ENCODE measurements around the gene RBP5.

The RBP5 gene

DNA sequence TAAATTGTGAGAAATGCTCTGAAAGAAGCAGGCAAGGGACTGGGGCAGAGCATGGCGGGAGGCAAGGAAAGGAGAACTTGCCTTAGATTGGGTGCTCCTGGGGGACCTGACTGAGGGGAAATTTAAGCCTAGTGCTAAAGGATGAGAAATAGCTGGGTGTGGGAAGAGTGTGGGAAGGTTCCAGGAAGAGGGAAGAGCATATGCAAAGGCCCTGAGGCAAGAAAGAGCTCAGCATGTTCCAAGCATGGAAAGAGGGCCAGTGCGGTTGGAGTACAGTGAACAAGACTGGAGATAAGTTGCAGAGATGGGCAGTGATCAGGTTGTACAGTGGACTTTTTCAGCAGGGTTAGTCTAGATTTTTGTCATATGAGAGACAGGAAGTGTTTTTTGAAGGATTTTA lies 10.5 kb upstream of the RBP5 start:
- no peak for TF ChIP-seq GATA2 (IDR thresholded peaks at IDR 0.05; ENCODE audit: low read depth, low read length)

DNA sequence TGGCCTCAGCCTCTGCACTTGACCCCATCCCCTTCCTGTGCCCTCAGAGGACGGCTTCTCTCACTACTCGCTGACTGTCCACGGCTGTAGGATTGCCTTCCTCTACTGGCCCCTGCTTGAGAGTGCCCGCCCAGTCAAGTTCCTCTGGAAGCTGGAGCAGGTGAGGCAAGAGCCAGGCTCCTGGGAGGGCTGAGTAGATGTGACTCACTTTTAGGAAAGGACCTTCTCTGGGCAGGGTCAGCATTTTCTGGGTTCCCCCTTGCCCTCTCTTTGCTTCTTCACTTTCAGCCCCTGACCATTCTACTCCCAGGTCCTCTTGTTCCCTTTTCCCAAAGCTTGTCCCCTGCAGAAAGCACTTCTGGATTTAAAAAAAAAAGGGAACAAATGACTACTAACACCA lies 9.2 kb upstream of the RBP5 start:
- TF ChIP-seq GATA2 (IDR thresholded peaks at IDR 0.05; ENCODE audit: low read depth, low read length) (no peak), GATA3 (IDR thresholded peaks at IDR 0.05; ENCODE audit: low read depth, low read length) (no peak)

DNA sequence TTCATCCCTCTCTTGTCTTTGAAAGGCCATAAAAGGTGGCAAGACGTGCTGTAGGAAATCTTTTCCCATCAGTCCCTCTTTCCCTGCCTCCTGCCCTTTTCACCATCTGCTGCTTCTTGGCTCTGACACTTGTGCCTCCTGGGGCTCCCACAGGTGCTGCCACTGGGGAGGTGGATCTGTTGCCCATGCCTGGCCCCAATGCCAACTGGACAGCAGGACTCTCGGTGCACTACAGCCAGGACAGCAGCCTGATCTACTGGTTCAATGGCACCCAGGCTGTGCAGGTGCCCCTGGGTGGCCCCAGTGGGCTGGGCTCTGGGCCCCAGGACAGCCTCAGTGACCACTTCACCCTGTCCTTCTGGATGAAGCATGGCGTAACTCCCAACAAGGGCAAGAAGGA lies 8.0 kb upstream of the RBP5 start:
- TF ChIP-seq GATA3 (IDR thresholded peaks at IDR 0.05; ENCODE audit: low read depth, low read length) (no peak), GATA2 (IDR thresholded peaks at IDR 0.05; ENCODE audit: low read depth, low read length) (no peak)

GRCh38 chr12:7136071-7136470 lies 7.4 kb upstream of the RBP5 start:
- no peak for TF ChIP-seq GATA3 (IDR thresholded peaks at IDR 0.05; ENCODE audit: low read depth, low read length)

- TF ChIP-seq GATA2 (IDR thresholded peaks at IDR 0.05; ENCODE audit: low read depth, low read length) = no peak
- TF ChIP-seq GATA3 (IDR thresholded peaks at IDR 0.05; ENCODE audit: low read depth, low read length) = no peak
Observed at GRCh38 chr12:7134396-7135166, 5.9 kb upstream of the RBP5 start.

GRCh38 chr12:7131502-7131866 lies 2.8 kb upstream of the RBP5 start:
- no peak for TF ChIP-seq GATA3 (IDR thresholded peaks at IDR 0.05; ENCODE audit: low read depth, low read length)
- no peak for TF ChIP-seq GATA2 (IDR thresholded peaks at IDR 0.05; ENCODE audit: low read depth, low read length)

GRCh38 chr12:7130701-7131501 lies 2.2 kb upstream of the RBP5 start:
- no peak for TF ChIP-seq GATA3 (IDR thresholded peaks at IDR 0.05; ENCODE audit: low read depth, low read length)
- TF ChIP-seq GATA2 (IDR thresholded peaks at IDR 0.05; ENCODE audit: low read depth, low read length) = no peak

DNA sequence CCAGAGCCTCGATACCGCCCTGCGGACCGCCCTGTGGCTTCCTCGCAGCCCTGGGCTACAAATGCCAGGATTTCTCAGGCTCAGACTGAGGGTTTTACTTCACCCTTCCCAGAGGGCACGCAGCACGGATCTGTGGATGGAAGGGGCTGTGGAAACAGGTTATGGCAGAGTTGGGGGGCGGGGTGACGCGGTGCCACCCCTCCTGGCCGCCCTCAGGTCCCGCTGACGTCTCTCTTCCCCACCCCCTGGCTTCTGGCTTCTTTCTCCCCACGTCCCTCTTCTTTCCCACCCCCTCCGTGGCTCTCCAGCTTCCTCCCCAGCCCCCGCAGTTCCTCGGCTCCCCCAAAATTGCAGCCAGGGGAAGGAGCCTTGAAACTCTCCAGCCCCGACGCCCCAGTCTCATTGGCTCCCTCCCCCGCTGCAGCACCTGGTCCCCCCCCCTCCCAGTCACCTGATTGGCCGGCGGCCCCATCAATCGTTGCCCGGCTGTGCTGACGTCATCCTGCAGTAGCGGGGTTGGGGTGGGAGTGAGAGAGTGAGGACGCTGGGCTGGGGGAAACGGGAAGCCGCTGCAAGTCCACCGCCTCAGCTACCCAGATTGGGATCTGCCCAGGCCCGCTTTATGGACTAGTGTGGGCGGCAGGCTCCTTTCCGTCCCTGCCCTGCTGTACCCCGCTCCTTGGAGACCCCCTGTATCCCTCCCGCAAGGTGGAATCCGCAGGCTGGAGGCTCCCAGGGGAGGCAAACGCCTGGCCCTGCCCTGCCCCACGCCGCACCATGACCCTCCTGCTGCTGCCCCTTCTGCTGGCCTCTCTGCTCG lies 1.4 kb upstream of the RBP5 start, which contains the start of gene CLSTN3:
CLSTN3 (plus strand) TSS at position 500 of the 820 bp plus-strand sequence; CDS start at position 778, 278 bp downstream.
- TF ChIP-seq GATA3 (IDR thresholded peaks at IDR 0.05; ENCODE audit: low read depth, low read length) = no peak
- peak; percentile 41; the same call in 1 of the 2 replicates for TF ChIP-seq GATA2 (IDR thresholded peaks at IDR 0.05; ENCODE audit: low read depth, low read length)

DNA sequence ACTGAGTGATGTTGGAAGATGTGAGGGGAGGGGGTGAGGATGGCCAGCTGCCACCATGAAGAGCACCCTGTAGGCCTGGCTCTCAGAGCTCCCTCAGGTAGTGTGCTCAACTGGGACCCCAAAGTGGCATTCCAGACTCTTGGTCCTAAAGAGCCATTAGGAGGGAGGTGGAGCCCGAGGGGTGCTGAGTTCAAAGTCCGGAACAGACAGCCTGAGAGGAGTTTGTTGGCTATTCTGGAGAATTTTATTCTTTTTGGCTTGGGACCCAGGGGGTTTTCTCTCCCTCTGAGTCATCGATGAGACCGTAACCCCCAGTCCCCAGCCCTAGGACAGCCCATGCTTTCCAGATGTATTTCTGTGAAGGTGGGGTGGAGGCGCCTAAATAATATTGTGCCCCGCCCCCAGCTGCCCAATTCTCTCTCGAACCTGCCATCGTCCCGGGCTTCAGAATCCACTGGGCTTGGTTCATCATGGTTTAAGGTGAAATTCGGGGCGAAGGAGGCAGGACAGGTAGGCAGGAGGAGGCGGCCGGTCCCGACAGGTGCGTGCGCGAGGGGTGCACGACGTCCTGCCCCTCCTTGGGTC lies 690 bp upstream of the RBP5 start:
- TF ChIP-seq GATA2 (IDR thresholded peaks at IDR 0.05; ENCODE audit: low read depth, low read length) = no peak
- TF ChIP-seq GATA3 (IDR thresholded peaks at IDR 0.05; ENCODE audit: low read depth, low read length) = no peak

GRCh38 chr12:7127916-7128626 lies 618 bp downstream of the RBP5 start:
- TF ChIP-seq GATA3 (IDR thresholded peaks at IDR 0.05; ENCODE audit: low read depth, low read length) (no peak), GATA2 (IDR thresholded peaks at IDR 0.05; ENCODE audit: low read depth, low read length) (no peak)

DNA sequence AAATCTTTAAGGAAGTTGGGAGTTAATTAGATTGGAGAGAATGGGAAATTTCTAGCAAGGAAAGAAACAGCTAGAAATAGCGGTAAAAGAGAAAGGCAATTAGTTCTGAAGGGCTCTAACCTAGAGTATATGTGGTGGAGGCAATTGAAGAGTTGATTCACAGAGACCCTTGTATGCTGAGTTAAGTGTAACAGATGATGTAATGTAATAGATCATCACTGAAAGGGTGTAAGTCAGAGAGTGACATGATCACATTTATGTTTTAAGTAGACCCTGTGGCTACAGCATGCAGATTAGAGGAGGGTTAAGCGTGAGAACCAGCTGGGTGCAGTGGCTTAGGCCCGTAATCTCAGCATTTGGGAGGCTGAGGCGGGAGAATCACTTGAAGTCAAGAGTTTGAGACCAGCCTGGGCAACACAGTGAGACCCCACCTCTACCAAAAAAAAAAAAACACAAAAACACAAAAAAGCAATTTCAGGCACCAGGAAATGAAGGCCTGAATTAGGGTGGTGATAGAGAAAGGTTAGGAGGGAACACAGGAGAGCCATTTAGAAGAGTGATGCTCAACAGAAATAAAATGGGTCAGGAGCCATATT lies 3.0 kb downstream of the RBP5 start:
- TF ChIP-seq GATA2 (IDR thresholded peaks at IDR 0.05; ENCODE audit: low read depth, low read length) (no peak), GATA3 (IDR thresholded peaks at IDR 0.05; ENCODE audit: low read depth, low read length) (no peak)

- no peak for TF ChIP-seq GATA2 (IDR thresholded peaks at IDR 0.05; ENCODE audit: low read depth, low read length)
- no peak for TF ChIP-seq GATA3 (IDR thresholded peaks at IDR 0.05; ENCODE audit: low read depth, low read length)
Observed at GRCh38 chr12:7123806-7124522, 4.7 kb downstream of the RBP5 start.

All from SH-SY5Y (cell line).